Endodermal cell (in vitro differentiated cells): ENCODE results near the gene PLPP3. TPM values are rescaled to one million over a fixed set of nuclear protein-coding genes. Genes with fewer than 3 reads are reported as not detected.

Source experiments
- DNase-seq: peaks from one replicate; pipeline ENCODE4 v3.0.0-alpha.2; 2017
- H3K27ac ChIP-seq: 2 replicates; pipeline ENCODE4 v1.5.1; 2013; ENCODE audit warnings: mild to moderate bottlenecking, low read depth, low read length, moderate library complexity
- H3K27me3 ChIP-seq: 2 replicates; pipeline ENCODE4 v1.6.1; 2013; ENCODE audit warnings: mild to moderate bottlenecking, low read length, moderate library complexity; ENCODE audit not compliant: insufficient read depth, control insufficient read depth, poor library complexity, severe bottlenecking
- H3K36me3 ChIP-seq: 2 replicates; pipeline ENCODE4 v1.7.0; 2013; ENCODE audit warnings: mild to moderate bottlenecking, low read length, moderate library complexity; ENCODE audit not compliant: control insufficient read depth, insufficient read depth
- H3K4me1 ChIP-seq: one replicate; pipeline ENCODE4 v1.7.0; 2013; ENCODE audit warnings: low read length; ENCODE audit not compliant: control insufficient read depth, insufficient read depth
- H3K4me3 ChIP-seq: 2 replicates; pipeline ENCODE4 v1.5.1; 2013; ENCODE audit warnings: mild to moderate bottlenecking, low read length, moderate library complexity
- H3K9ac ChIP-seq: 2 replicates; pipeline ENCODE4 v1.6.1; 2013; ENCODE audit warnings: mild to moderate bottlenecking, low read length, moderate library complexity; ENCODE audit not compliant: poor library complexity, severe bottlenecking; ENCODE audit errors: extremely low read depth
- H3K9me3 ChIP-seq: 2 replicates; pipeline ENCODE4 v1.6.1; 2013; ENCODE audit warnings: mild to moderate bottlenecking, low read length, moderate library complexity; ENCODE audit not compliant: control insufficient read depth
- H3K27ac Mint-ChIP-seq: 2 replicates; pipeline ENCODE4 v1.8.0; 2020; ENCODE audit warnings: mixed read lengths
- H3K27me3 Mint-ChIP-seq: 2 replicates; pipeline ENCODE4 v1.8.0; 2021; ENCODE audit warnings: mild to moderate bottlenecking, mixed read lengths; ENCODE audit not compliant: insufficient read depth
- H3K36me3 Mint-ChIP-seq: 2 replicates; pipeline ENCODE4 v1.8.0; 2020; ENCODE audit warnings: low read depth, mixed read lengths
- H3K4me1 Mint-ChIP-seq: 2 replicates; pipeline ENCODE4 v1.8.0; 2020; ENCODE audit warnings: mixed read lengths
- H3K4me3 Mint-ChIP-seq: 2 replicates; pipeline ENCODE4 v1.8.0; 2020; ENCODE audit warnings: mild to moderate bottlenecking, moderate library complexity, mixed read lengths
- H3K9me3 Mint-ChIP-seq: 2 replicates; pipeline ENCODE4 v1.8.0; 2020; ENCODE audit warnings: mild to moderate bottlenecking, mixed read lengths
- CTCF ChIP-seq: fragments of 200-600 bp; sonication (generic); conservative IDR thresholded peaks from 2 replicates; pipeline ENCODE4 v1.5.0; 2021; ENCODE audit warnings: antibody characterized with exemption, mild to moderate bottlenecking
- WGBS, 2 experiments: methylation state at CpG; one replicate each; pipeline versions ENCODE4 v1.1.5 to v1.1.7; 2013; ENCODE audit warnings: missing lambda C conversion rate in 2 of 2, mixed read lengths in 1 of 2; ENCODE audit not compliant: insufficient coverage in 1 of 2, insufficient read length in 1 of 2; 5-methylcytosine and 5-hydroxymethylcytosine counted together
- total RNA-seq, 2 donors: library from RNA; stranded (reverse); fragmentation: NEBNext Ultra II Directional in 1 of 2; extraction: Animal tissue kit (Norgen Biotek cat#: 25700) in 1 of 2; gene quantifications; 2 replicates in 1 of 2; 3 replicates in 1 of 2; pipeline ENCODE4 v1.2.1, GENCODE V29; 2021

The PLPP3 gene
- total RNA-seq, 2 donors from 2014 or later, result 39.2 to 55.2 TPM

GRCh38 chr1:56547977-56548376, 31.4 kb downstream of the PLPP3 start:
- Histone ChIP-seq H3K4me3 (no peak overlapping the region), H3K27ac (no peak overlapping the region), H3K27me3 (no peaks in the 10 kb centered on the region), H3K36me3 (no peaks in the 10 kb centered on the region), H3K9ac (no peak overlapping the region), H3K4me1 (peaks cover 20% of the 10 kb centered on the region), H3K9me3 (no peaks in the 10 kb centered on the region)
- DNase-seq, result no peak
- 85 to 94% methylated on average over 2 of the region's 2 CpGs for WGBS, 2 experiments
- Mint-ChIP-seq H3K27me3 (no peaks in the 10 kb centered on the region), H3K27ac (no peak overlapping the region), H3K36me3 (peaks cover 33% of the 10 kb centered on the region), H3K9me3 (no peaks in the 10 kb centered on the region), H3K4me3 (no peak overlapping the region), H3K4me1 (peaks cover 70% of the 10 kb centered on the region)
- no peak for TF ChIP-seq CTCF

DNA sequence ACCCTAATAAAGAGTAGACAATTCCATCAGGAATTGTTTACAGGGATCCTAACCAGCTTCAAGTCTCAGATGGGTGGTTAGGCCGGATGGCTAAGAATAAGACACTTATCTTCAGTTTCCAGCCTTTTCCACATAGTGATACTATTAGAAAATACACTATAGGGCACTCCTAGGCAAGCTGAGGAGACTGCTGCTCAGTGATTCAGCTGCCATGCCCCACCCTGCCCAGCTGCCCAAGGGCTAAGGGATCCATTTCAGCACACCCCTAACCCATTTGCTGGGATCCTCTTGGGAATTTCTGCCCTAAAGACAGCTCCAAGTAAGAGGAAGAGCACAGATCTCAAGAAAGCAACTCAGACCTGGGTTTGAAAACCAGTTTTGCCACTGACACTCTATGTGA, 31.9 kb downstream of the PLPP3 start:
- Mint-ChIP-seq H3K36me3 (peaks cover 38% of the 10 kb centered on the region), H3K27me3 (no peaks in the 10 kb centered on the region), H3K9me3 (no peaks in the 10 kb centered on the region), H3K27ac (no peak overlapping the region), H3K4me3 (no peak overlapping the region), H3K4me1 (peaks cover 65% of the 10 kb centered on the region)
- no peak overlapping the region for H3K27ac ChIP-seq
- no peak overlapping the region for H3K9ac ChIP-seq
- H3K27me3 ChIP-seq, result no peaks in the 10 kb centered on the region
- no peak overlapping the region for H3K4me3 ChIP-seq
- H3K4me1 ChIP-seq, result peaks cover 20% of the 10 kb centered on the region
- 87% methylated on average over 1 of the region's 1 CpG; no CpG with 5 or more reads in 1 of the 2 experiments for WGBS, 2 experiments
- DNase-seq, result no peak
- TF ChIP-seq CTCF, result no peak
- no peaks in the 10 kb centered on the region for H3K9me3 ChIP-seq
- no peaks in the 10 kb centered on the region for H3K36me3 ChIP-seq

DNA sequence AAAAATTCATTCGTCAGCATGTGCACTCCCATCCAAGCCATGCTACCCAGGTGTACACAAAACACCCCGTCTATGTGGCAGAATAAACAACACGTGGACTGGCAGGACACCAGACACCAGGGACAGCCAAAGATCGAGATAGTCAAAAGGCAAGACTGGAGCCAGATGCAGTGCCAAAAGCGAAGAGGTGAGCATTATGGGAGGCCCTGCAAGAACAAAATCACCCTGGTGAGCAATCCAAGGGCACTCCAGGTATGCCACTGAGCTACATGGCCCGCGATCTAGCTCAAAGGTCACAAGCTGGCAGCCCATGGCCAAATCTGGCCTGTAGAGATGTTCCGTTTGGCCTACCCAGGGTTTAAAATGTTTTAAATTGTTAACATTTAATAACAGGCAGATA, 33.7 kb downstream of the PLPP3 start:
- no peaks in the 10 kb centered on the region for H3K36me3 ChIP-seq
- Mint-ChIP-seq H3K27ac (no peak overlapping the region), H3K4me1 (peaks cover 55% of the 10 kb centered on the region), H3K4me3 (no peak overlapping the region), H3K9me3 (no peaks in the 10 kb centered on the region), H3K27me3 (no peaks in the 10 kb centered on the region), H3K36me3 (peaks cover 53% of the 10 kb centered on the region)
- no peak overlapping the region for H3K9ac ChIP-seq
- WGBS, 2 experiments, result 93 to 100% methylated on average over 4 to 8 of the region's 8 CpGs
- H3K4me3 ChIP-seq, result no peak overlapping the region
- H3K4me1 ChIP-seq, result peaks cover 18% of the 10 kb centered on the region
- H3K27ac ChIP-seq, result no peak overlapping the region
- H3K9me3 ChIP-seq, result no peaks in the 10 kb centered on the region
- DNase-seq, result no peak
- H3K27me3 ChIP-seq, result no peaks in the 10 kb centered on the region
- TF ChIP-seq CTCF, result no peak
